MM.1S (cell line): ENCODE results near the gene C11orf91.

Source experiments
- EZH2 ChIP-seq: fragments of 300-600 bp; sonication (generic); optimal IDR thresholded peaks from 2 replicates; pipeline ENCODE3; 2017; ENCODE audit warnings: low read depth, mild to moderate bottlenecking, antibody characterized with exemption, low read length, mixed read lengths
- TF ChIP-seq, protein P1 (sequence below): fragments of 300-600 bp; sonication (generic); IDR thresholded peaks from 2 replicates; pipeline ENCODE4 v1.5.1; 2016; ENCODE audit warnings: antibody characterized with exemption, low read length, mixed read lengths

DNA sequence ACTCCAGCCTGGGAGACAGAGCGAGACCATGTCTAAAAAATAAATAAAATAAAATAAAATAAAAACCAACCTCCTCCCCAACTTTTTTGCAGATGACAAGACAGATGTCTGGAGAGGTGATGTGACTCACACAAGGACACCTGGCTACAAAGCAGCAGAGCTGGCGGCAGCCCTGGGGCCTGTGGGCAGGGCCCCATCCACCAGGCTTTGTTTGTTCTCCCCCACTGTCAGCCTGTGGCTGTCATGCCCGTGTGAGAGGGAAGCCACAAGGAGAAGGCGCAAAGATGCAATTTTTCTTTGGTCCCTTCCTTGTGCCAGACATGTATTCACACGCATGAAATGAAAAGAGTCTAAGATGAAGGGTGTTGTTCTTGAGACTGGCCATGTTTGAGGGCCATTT is 19.0 kb upstream of the C11orf91 start:
- TF ChIP-seq, protein P1, sequence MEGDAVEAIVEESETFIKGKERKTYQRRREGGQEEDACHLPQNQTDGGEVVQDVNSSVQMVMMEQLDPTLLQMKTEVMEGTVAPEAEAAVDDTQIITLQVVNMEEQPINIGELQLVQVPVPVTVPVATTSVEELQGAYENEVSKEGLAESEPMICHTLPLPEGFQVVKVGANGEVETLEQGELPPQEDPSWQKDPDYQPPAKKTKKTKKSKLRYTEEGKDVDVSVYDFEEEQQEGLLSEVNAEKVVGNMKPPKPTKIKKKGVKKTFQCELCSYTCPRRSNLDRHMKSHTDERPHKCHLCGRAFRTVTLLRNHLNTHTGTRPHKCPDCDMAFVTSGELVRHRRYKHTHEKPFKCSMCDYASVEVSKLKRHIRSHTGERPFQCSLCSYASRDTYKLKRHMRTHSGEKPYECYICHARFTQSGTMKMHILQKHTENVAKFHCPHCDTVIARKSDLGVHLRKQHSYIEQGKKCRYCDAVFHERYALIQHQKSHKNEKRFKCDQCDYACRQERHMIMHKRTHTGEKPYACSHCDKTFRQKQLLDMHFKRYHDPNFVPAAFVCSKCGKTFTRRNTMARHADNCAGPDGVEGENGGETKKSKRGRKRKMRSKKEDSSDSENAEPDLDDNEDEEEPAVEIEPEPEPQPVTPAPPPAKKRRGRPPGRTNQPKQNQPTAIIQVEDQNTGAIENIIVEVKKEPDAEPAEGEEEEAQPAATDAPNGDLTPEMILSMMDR: no peak
- TF ChIP-seq EZH2: no peak
